GM20431 (cell line): Measurements from ENCODE around the gene FAM13A.

Experiments
- in situ Hi-C: fragments of 300-500 bp; cut with MseI, MboI; formaldehyde crosslinking; loops from one replicate; pipeline ENCODE4 v1.15.0; 2020; ENCODE audit warnings: low sequenced_read_pairs; ENCODE audit not compliant: unreplicated experiment

FAM13A gene

DNA sequence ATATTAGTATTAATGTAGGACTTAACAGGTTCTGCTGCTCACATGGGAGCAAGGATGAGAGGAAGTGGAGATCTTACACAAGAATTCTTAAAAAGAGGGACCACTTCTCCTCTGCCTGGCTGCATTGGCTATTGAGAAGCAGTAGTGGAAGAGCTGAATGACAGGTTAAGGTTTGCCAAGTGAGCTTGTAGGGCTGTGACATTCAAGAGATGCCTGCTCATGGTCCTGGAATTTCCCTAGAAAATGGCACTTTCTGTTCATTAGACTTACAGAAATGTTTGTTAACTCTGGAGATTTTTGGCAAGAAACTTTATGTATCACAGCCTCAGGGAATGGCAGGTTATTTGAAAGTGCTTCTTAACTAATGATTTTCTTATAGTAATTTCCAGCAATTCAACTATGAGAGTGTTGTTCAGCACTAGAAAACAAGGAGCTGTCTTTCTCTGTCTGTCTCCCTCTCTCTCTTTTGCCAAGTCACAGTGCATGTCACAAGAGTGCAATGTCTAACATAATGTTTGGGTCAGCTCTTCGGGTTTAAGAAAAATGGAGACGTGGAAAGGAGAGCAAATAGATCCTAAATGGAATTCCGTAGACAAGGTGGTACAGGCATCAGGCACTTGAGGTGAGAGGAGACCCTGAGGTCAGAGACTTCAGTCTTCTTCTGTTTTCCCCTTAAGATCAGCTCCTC is 351.0 kb downstream of the FAM13A start:
- in situ Hi-C loops: no loop called here

DNA sequence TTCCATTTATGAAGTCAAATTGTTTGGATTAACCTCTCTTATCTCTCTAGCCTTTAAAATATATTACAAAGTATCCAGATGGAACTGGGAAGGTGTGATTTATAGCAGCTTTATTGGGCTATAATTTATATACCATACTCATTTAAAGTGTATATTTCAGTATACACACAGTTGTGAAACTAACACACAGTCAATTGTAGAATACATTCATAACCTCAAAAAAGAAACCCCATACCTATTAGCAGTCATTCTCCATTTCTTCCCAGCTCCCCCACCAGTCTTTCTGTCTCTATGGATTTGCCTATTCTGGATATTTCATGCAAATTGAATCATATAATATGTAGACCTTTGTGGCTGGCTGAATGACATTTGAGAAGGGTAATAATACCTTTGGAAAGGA is 351.8 kb downstream of the FAM13A start:
- in situ Hi-C loops: no loop called here

DNA sequence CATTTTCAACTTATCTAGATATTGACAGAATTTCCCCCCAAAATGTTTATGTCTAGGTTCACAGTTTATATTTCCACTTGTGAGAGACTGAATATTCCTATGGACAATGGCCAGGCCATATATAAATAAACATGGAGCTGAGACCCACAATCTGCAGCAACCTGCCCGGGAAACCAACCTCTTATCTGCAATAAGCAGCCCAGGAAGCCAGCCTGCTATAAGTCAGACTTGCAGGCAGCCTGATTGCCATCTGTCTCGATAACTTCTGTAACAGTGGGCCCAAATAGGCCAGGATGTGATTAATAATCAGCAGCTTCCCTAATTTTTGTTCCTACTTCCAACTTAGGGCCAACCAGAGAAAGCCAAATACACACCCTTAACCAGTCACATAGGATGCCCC is 354.2 kb downstream of the FAM13A start:
- in situ Hi-C loops: no loop called here

DNA sequence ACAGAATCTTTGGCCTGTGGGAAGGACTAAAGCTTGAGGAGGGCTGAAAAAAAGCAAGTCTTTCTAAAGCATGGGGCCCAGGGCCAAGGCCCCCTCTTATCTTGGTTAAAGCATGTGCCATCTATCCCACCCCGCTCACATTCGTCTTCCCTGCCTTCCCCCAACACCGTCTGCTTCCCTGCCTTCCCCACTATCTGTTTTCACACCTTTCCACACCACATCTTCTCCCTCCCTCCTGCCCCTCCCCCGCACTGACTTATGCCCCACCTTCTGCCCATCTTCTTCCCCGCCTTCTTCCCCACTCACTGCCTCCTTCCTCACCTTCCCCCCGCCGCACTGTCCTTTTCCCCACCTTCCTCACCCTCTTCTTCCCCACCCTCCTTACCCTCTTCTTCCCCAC is 358.5 kb downstream of the FAM13A start:
- in situ Hi-C loops: no loop called here

DNA sequence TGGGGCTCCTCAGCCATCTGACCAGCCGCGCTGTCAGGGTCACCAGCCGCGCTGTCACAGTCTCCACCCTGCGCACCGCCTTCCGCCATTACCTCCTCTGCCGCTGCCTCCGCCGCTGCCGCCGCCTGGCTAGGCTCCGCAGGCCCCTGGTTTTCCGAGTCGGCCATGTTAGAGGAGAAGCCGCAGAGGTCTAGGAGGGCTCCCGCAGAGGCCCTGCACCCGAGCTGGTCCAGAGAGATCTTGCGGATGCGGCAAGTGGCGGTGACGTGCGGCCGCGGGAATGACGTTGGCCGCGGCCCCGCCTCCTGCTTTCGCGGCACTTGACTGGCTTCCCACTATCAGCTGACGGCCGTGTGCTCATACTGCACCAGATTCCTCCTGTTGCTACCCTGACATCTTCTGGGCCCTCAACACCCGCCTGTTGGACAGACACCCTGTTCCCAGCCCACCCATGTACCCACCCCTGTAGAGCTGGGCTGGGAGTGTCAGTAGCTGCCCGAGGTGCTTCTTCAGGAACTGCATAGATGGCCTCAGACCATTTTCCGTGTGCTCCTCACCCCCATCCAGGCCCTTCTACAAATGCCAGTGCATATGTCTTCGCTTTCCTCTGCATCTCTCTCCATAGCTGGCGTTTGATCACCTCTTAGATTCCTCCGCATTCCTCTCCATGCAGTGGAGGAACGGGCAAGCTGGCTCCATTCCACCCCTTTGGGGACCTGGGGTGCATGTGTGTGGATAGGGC is 359.2 kb downstream of the FAM13A start, which contains the start of gene NAP1L5:
NAP1L5 (minus strand) TSS at position 242 of the 742 bp plus-strand sequence; CDS start at position 167, 75 bp downstream.
- in situ Hi-C loops: no loop called here

DNA sequence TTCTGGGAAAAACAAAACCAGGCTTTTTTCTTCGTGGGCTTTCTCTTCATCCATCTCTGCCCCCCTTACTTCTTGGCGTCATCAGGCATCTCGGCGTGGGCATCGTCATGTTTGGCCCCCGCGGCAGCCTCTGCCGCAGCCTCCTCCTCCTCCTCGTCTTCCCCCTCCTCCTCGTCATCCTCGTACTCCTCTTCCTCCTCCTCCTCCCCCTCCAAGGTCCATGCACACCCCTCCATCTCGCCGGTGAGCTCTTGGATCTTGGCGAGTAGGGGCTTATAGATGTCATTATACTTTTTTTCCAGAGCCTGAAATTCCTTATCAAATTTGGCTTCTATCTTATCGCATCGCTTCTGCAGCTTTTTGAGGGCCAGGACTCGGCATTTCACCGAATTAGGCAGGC is 359.8 kb downstream of the FAM13A start:
- in situ Hi-C loops: no loop called here

DNA sequence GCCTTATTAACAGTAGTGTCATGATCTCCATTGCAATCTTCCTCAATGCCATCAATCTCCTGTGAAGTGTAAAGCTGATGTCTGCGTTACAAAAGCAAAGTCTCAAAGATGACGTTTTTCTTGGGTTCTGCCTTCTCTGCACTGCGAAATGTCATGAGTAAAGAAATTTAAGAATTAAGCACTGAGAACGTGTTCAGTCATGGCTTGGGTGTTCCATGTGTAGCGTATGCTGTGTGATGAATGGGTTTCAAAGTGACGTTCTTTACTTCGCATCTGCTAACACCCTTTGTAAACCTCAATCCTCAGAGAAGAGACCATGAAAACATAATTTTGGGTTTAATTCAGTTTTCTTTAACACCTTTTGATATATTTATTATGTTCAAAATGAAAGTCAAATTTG is 360.4 kb downstream of the FAM13A start:
- in situ Hi-C loops: no loop called here

DNA sequence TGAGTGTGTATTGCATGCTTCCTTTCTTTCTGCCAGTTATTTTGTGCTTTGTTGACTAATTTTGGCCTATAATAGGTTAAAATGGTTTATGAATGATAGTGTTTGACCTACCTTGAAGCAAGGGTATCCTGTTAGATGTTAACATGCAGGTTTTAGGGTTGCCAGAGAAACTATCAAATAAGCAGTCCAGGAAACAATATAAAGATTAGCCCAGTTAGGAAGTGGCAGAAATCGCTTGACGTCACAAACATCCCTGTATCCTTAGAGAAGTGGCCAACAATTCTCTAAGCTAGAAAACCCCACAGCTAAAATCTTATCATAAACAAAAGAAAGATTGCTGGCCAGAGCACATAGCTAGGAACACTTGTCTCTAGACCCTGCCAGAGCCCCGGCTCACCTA is 363.2 kb downstream of the FAM13A start:
- in situ Hi-C loops: no loop called here

DNA sequence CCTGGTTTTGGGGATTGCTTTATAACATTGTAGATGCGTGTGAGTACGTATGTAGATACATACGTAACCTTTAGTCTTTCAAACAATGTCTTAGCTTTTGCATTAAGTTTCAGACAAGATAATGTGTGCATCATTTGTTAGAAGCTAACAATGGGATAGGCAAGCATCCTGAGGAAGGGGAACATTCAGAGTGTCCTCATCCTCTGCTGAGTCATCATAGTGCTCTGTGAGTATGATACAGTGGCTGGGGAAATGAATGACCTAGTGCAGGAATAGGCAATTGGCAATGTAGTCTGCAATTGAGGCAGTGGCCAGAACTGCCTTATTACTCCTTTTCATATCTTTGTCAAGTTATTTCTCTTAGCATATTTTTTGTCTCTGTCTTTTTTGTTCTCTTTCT is 366.6 kb downstream of the FAM13A start:
- in situ Hi-C loops: no loop called here

DNA sequence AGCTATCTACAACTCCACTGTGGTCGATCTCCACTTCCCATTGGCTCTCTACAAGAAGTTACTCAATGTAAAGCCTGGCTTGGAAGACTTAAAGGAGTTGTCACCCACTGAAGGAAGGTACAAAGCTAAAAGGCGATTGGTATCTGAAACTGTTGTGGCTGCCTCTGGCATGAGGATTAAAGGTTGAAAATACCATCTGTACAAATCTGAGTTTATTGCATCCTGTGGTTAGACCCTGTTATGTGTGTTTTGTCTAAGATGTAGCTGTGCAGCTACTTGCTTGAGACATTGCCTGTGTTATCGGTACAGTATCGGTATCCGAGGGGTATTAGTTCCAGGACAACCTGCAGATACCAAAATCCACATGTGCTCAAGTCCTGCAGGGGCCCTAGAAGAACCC is 375.8 kb downstream of the FAM13A start:
- in situ Hi-C loops: no loop called here
